ENCODE measurements around the gene PRDM12.

Gene PRDM12

GRCh38 chr9:130635721-130636647 is 28.4 kb upstream of the PRDM12 start:
- no peak for DNase-seq (ENCODE audit: low read depth in 2 of 2)

GRCh38 chr9:130636648-130637020 is 27.8 kb upstream of the PRDM12 start:
- DNase-seq (ENCODE audit: low read depth in 2 of 2): no peak

DNA sequence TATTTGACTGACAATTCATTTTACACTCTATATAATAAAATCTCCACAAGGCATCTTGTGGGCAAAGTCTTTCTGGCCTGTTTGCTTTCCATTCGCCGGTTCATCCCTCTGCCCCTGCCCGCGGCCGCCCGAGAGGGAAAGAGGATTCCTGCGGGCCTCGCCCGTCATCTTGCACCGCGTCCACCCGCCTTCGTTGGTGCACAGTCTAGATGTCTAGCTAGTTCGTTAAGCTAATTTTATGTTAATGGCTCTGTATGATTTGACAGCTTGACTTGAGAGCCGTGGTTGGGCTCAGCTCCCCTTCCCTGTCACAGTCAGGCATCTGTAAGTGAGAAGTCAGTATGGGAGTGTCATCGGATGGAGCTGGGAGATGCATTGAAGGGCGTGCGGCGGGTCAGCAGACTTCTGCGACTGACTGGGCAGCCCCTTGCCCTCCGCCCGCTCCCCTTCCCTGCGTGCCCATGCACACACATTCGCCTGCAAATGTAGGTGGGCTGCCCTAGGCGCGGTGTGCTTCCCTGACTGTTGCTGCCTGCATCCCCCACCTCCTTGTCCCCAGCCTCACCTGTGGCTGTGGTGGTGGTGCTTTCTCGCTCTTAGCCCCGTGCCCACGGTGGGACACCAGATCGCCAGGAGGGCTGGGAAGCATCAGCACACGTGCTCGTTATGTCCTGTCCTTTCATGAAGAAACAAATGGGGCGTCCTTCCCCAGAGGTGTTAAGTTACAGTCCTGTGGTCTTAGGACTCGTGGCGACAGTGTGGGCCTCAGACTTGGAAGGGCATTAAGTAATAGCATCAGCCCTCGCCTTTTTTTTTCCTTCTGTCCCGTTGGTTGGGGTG is 25.9 kb upstream of the PRDM12 start:
- DNase-seq (ENCODE audit: low read depth in 2 of 2): no peak

DNA sequence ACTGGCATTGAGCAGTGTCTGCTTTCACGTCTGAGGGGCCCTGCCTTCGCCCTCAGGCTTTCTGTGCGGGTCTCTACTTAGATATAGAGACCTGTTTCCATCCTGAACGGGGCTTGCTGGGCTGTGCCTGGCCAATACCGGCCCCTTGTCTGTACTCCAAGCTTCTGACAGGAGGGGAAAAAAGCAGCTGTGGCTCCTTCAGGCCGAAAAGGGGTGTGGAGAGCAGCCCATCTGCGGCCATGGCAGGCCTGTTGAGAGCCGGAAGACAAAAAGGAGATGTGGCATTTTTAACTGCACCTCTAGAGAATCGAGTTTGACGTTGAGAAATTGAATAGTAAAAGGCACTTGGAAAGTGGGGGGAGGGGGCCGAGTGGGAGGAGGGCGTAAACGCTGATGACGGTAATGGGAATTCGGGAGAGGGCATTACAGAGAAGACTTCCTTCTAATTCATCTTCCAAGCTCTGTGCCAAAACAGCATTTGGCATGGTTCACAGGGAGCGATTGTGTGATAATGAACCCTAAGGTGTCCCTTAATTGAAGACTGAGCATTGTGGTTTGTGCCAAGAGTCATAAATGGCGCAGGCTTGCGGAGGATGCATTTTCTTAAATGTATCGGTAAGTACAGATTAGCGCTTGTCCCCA is 25.1 kb upstream of the PRDM12 start:
- DNase-seq (ENCODE audit: low read depth in 2 of 2): no peak

- no peak for DNase-seq (ENCODE audit: low read depth in 2 of 2)
These were observed 24.4 kb upstream of the PRDM12 start for GRCh38 chr9:130639866-130640555.

- DNase-seq (ENCODE audit: low read depth in 2 of 2): no peak
These were observed 23.7 kb upstream of the PRDM12 start for GRCh38 chr9:130640681-130641080.

DNA sequence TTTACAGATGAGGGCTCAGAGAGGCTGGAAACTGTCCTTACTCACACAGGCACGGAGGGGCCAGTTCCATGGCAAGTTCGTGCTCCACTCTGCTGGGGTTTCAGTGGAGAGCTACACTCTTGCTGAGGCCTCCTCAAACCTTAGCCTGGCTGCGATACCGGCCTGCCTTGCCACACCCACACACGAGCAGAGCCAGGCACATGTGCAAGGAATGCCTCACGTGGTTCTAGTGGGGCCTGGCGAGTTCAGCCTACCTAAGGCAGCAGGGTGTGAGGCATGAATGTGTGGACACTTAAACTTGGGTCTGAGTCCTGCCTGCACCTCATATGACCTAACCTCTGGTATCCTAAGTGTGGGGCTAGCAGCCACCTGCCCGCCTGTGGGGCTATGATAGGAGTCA is 21.5 kb upstream of the PRDM12 start:
- DNase-seq (ENCODE audit: low read depth in 2 of 2): no peak

DNA sequence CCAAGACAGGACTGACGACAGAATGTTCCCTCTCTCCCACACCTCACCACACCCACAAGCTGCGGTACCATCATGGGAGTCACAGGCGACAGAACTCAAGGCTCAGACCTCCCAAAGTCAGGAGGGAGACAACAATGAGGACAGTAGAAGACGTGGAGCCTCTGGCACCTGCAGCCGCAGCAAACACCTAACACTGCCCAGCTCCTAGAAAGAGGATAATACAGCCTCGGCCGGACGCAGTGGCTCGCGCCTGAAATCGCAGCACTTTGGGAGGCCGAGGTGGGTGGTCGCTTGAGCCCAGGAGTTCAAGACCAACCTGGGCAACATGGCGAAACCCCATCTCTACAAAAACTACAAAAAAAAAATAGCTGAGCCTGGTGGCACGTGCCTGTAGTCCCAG is 13.2 kb upstream of the PRDM12 start:
- DNase-seq (ENCODE audit: low read depth in 2 of 2): no peak

- DNase-seq (ENCODE audit: low read depth in 2 of 2): no peak
These were observed 12.6 kb upstream of the PRDM12 start for GRCh38 chr9:130651752-130652151.

GRCh38 chr9:130654879-130655278 is 9.5 kb upstream of the PRDM12 start:
- no peak for DNase-seq (ENCODE audit: low read depth in 2 of 2)

DNA sequence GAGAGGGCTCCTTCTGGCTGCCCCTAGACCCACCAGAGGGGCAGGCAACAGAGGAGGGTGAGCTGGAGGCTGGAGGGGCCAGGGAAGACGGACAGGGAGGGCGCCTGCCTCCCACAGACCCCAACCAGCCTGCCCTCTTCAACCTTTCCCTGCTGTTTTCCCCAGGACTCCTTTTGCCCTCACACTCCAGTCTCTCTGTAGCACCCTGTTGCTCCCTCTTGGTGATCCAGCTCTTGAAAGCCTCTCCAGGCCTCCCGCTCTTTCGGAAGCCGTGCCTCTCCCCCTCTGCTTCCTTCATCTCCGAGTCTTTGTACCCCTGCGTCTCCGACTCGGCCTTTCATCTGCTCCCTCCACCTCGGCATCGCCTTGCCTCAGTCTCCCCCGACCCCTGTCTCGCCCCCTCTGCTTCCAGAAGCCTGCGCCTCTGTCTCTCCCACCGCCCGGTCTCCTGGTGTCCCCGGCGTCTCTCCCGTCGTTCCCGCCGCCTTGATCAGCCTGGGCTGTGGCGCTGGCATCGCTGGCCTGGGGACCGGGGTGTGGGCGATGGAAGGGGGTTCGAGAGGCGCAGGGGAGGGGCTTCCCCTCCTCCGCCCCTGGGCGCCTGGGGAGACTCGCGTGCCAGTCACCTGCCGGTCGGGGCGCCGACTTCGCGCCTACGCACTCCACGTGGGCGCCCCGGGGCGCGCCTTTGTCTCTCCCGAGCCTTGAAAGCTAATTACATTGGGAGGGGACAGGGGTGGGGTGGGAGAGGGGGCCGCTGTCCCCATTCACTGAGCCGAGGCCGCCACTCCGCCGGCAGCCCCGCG is 5.3 kb upstream of the PRDM12 start:
- no peak for DNase-seq (ENCODE audit: low read depth in 2 of 2)

GRCh38 chr9:130659699-130660248 is 4.6 kb upstream of the PRDM12 start:
- DNase-seq (ENCODE audit: low read depth in 2 of 2): no peak

GRCh38 chr9:130660326-130660682 is 4.1 kb upstream of the PRDM12 start:
- no peak for DNase-seq (ENCODE audit: low read depth in 2 of 2)

GRCh38 chr9:130660683-130661450 is 3.5 kb upstream of the PRDM12 start:
- no peak for DNase-seq (ENCODE audit: low read depth in 2 of 2)

GRCh38 chr9:130661451-130662098 is 2.8 kb upstream of the PRDM12 start:
- no peak for DNase-seq (ENCODE audit: low read depth in 2 of 2)

GRCh38 chr9:130662099-130662969 is 2.1 kb upstream of the PRDM12 start:
- DNase-seq (ENCODE audit: low read depth in 2 of 2): no peak

GRCh38 chr9:130662970-130663257 is 1.5 kb upstream of the PRDM12 start:
- no peak for DNase-seq (ENCODE audit: low read depth in 2 of 2)

- no peak for DNase-seq (ENCODE audit: low read depth in 2 of 2)
These were observed 977 bp upstream of the PRDM12 start for GRCh38 chr9:130663258-130663976.

All from stimulated activated CD8-positive, alpha-beta memory T cell treated with anti-CD3 and anti-CD28 coated beads, Interleukin-2, amount 100 ng/mL, for 1 hour (primary cell).